ENCODE measurements around the gene CFAP46.

DNA sequence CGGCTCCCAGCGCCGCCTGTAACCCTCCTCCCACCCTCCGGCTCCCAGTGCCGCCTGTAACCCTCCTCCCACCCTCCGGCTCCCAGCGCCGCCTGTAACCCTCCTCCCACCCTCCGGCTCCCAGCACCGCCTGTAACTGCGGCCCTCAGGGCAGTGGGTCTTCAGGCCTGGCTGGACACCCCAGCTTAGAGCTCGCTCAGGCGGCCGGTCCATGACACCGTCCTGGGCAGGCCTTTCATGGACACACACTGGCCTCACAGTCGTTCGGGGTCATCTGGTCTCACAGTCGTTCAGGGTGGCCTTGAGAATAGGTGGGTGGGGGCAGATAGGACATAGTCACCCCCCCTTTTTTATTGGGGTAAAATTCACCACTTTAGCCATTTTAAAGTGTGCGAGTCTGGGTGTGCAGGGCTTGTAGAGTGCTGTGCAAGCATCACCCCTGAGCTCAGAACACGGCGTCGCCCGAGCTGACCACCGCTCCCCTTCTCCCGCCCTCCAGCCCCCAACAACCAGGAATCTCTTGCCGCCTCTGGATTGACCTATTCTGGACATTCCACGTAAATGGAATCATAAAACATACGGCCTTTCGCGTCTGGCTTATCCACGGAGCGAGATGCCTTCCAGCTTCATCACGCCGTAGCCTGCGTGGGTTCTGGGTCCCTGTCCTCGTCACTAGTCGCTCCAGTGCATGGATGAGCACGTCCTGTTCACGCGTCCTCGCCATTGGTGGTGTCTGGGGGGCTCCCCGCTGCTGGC, 41.1 kb upstream of the CFAP46 start:
- no peak for TF ChIP-seq CTCF (conservative IDR thresholded peaks at IDR 0.05; ENCODE audit: low read length)
- TF ChIP-seq EZH2phosphoT487 (IDR thresholded peaks at IDR 0.05; ENCODE audit: borderline replicate concordance) = no peak
